BJ (cell line): ENCODE measurements around the gene ADGRD2. TPM values are rescaled to one million over a fixed set of nuclear protein-coding genes. Genes with fewer than 3 reads are reported as not detected.

ENCODE experiments used
- CTCF ChIA-PET: fragments of 350-600 bp; formaldehyde crosslinking; extraction: SDS; loops from one replicate; lab custom pipeline; 2021; ENCODE audit warnings: antibody characterized with exemption, inconsistent platforms; lab: Yijun Ruan, JAX
- POLR2A ChIA-PET: fragments of 300-600 bp; sonication (Branson Sonifier 250); formaldehyde crosslinking; extraction: SDS; loops from one replicate; lab custom pipeline; 2021; ENCODE audit warnings: antibody characterized with exemption; lab: Charles Lee
- DNase-seq: peaks from one replicate; pipeline ENCODE4 v3.0.0-alpha.2; 2011; ENCODE audit warnings: low read depth
- H3K27me3 ChIP-seq: 2 replicates; pipeline ENCODE4 v1.6.0; 2011; ENCODE audit warnings: low read length; ENCODE audit not compliant: control insufficient read depth, insufficient read depth
- H3K36me3 ChIP-seq: 2 replicates; pipeline ENCODE4 v1.5.1; 2011; ENCODE audit warnings: low read length; ENCODE audit not compliant: control insufficient read depth, insufficient read depth
- H3K4me3 ChIP-seq: 2 replicates; pipeline ENCODE4 v1.5.1; 2011; ENCODE audit warnings: low read depth, mild to moderate bottlenecking, control low read depth, low read length
- CTCF ChIP-seq: IDR thresholded peaks from 2 replicates; pipeline ENCODE4 v1.5.1; 2011; ENCODE audit warnings: low read depth, mild to moderate bottlenecking, control low read depth, inconsistent platforms, low read length, moderate library complexity; ENCODE audit not compliant: insufficient read depth
- polyA plus RNA-seq: library from polyadenylated mRNA; depleted of rRNA; stranded (reverse); fragments of >200 nt; gene quantifications from 2 replicates; pipeline ENCODE4 v1.2.3, GENCODE V29; 2011

Gene ADGRD2
- polyA plus RNA-seq, 1 experiment, result not detected

GRCh38 chr9:124452841-124453585, 2.8 kb downstream of the ADGRD2 start:
- no peak for DNase-seq
- Histone ChIP-seq H3K36me3 (no peaks in the 10 kb centered on the region), H3K4me3 (no peak overlapping the region), H3K27me3 (peaks cover 27% of the 10 kb centered on the region)
- TF ChIP-seq CTCF, result no peak
- ChIA-PET CTCF (no interaction called here), POLR2A (no interaction called here)

DNA sequence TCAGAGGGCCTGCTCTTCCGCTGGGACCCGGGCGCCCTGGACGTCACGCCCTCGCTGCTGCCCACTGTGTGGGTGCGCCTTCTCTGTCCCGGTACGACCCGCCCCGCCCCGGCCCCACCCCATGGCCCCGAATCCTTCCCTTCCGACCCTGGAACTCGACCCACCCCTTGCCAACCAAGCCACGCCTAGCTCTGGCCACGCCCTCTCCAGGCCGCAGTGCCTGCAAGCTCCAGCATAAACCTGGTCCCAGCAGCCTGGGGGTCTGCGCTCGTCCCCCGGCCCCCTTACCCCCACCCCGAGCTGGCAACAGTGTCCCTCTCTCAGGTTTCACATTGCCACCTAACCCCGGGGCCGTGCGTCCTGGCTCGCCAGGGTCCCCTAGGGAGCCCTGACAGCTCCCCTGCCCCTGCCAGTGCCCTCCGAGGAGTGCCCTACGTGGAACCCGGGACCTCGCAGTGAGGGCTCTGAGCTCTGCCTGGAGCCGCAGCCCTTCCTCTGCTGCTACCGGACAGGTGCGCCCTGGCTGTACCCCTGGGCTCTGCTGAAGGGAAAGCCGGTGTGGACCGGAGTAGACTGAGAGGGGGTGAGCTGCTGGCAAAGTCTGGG, 3.4 kb downstream of the ADGRD2 start:
- no peak overlapping the region for H3K4me3 ChIP-seq
- ChIA-PET CTCF (interaction anchor here (1.4 kb wide), 1 partner anchor 83 kb away, joined by 3 read pairs; no protein-coding TSS in a partner anchor), POLR2A (no interaction called here)
- H3K27me3 ChIP-seq, result peaks cover 27% of the 10 kb centered on the region
- DNase-seq, result no peak
- no peak for TF ChIP-seq CTCF
- H3K36me3 ChIP-seq, result no peaks in the 10 kb centered on the region

GRCh38 chr9:124454296-124454695, 4.0 kb downstream of the ADGRD2 start:
- ChIA-PET CTCF (interaction anchor here (1.4 kb wide), 1 partner anchor 83 kb away, joined by 3 read pairs; no protein-coding TSS in a partner anchor), POLR2A (no interaction called here)
- Histone ChIP-seq H3K27me3 (peaks cover 27% of the 10 kb centered on the region), H3K4me3 (no peak overlapping the region), H3K36me3 (no peaks in the 10 kb centered on the region)
- DNase-seq, result no peak
- TF ChIP-seq CTCF, result no peak

- ChIA-PET CTCF (interaction anchor here (1.4 kb wide), 1 partner anchor 82 kb away, joined by 3 read pairs; no protein-coding TSS in a partner anchor), POLR2A (no interaction called here)
- Histone ChIP-seq H3K36me3 (no peaks in the 10 kb centered on the region), H3K4me3 (no peak overlapping the region), H3K27me3 (peaks cover 24% of the 10 kb centered on the region)
- no peak for DNase-seq
- no peak for TF ChIP-seq CTCF
Observed at GRCh38 chr9:124454791-124455443, 4.7 kb downstream of the ADGRD2 start.

- CTCF ChIA-PET, result no interaction called here
- H3K36me3 ChIP-seq, result no peaks in the 10 kb centered on the region
- POLR2A ChIA-PET, result no interaction called here
- no peak for TF ChIP-seq CTCF
- no peak for DNase-seq
- H3K4me3 ChIP-seq, result no peak overlapping the region
- H3K27me3 ChIP-seq, result peaks cover 21% of the 10 kb centered on the region
Observed at GRCh38 chr9:124455820-124456219, 5.6 kb downstream of the ADGRD2 start.
